Measurements from ENCODE around the gene VKORC1.

Gene VKORC1

DNA sequence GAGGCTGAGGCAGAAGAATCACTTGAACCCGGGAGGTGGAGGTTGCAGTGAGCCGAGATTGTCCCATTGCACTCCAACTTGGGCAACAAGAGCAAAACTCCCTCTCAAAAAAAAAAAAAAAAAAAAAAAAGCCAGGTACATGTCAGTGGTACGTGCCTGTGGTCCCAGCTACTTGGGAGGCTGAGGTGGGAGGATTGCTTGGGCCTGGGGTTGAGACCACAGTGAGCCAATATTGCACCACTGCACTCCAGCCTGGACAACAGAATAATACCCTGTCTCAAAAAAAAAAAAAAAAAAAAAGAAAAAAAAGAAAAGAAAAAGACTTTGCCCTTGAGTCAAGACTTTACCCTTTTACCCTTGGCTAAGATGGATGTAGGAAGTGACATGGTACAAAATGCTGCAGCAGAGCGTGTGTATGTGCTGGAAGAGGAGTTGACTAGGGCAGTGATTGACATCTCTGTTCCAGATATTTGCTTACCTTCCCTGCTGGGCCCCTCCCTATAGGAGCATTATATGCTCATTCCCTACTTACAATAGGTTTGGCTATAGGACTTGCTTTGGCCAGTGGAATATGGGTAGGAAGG is 50.6 kb downstream of the VKORC1 start:
- H3K4me3 ChIP-seq (ENCODE audit: control insufficient read depth, low read depth, low read length), result no peak overlapping the region
- no peak for DNase-seq (ENCODE audit: low read depth)
- TF ChIP-seq, protein P1, sequence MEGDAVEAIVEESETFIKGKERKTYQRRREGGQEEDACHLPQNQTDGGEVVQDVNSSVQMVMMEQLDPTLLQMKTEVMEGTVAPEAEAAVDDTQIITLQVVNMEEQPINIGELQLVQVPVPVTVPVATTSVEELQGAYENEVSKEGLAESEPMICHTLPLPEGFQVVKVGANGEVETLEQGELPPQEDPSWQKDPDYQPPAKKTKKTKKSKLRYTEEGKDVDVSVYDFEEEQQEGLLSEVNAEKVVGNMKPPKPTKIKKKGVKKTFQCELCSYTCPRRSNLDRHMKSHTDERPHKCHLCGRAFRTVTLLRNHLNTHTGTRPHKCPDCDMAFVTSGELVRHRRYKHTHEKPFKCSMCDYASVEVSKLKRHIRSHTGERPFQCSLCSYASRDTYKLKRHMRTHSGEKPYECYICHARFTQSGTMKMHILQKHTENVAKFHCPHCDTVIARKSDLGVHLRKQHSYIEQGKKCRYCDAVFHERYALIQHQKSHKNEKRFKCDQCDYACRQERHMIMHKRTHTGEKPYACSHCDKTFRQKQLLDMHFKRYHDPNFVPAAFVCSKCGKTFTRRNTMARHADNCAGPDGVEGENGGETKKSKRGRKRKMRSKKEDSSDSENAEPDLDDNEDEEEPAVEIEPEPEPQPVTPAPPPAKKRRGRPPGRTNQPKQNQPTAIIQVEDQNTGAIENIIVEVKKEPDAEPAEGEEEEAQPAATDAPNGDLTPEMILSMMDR (IDR thresholded peaks at IDR 0.05; ENCODE audit: control insufficient read depth, insufficient read depth, low read depth, low read length, missing control alignments), result no peak

DNA sequence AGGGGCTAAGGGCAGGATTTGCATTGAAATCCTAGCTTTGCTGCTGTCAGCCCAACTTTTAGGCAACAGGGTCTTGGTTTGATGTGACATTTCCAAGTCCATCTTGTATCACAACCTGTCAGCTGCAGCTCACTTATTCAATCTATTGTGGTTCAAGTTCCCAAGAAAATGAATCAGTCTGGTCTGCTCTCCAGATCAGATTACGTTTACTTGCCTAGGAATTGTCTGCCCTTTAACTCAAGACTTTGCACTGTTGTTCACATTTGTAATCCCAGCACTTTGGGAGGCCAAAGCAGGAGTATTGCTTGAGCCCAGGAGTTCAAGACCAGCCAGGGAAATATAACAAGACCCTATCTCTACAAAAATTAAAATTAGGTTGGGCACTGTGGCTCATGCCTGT is 51.2 kb downstream of the VKORC1 start:
- TF ChIP-seq, protein P1 (IDR thresholded peaks at IDR 0.05; ENCODE audit: control insufficient read depth, insufficient read depth, low read depth, low read length, missing control alignments), result no peak
- no peak for DNase-seq (ENCODE audit: low read depth)
- H3K4me3 ChIP-seq (ENCODE audit: control insufficient read depth, low read depth, low read length), result no peak overlapping the region

DNA sequence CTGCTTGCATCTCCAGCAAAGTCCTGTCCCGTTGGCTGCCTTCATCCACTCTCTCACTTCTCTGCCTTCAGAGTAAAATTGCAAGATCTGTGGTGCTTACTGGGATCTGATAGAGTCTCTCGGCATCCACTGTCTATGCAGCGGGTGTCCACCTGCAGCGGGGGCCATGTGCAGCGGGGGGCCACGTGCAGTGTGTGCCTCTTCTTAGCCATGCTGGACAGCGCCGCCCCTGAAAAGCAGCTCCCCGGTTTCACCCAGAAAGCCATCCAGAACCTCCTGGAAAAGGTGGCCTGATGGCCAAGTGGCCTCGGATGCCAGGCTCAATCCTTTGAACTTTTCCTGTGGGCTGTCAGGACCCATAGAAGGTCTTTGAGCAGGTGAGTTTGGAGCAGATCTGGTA is 51.7 kb downstream of the VKORC1 start:
- no peak overlapping the region for H3K4me3 ChIP-seq (ENCODE audit: control insufficient read depth, low read depth, low read length)
- DNase-seq (ENCODE audit: low read depth), result no peak
- TF ChIP-seq, protein P1 (IDR thresholded peaks at IDR 0.05; ENCODE audit: control insufficient read depth, insufficient read depth, low read depth, low read length, missing control alignments), result no peak

All from AG09309 (cell line).